NCI-H446 (cell line): Measurements from ENCODE around the gene VPS13D.
"Not testable (repeated sequence)": the region's sequence is repeated elsewhere in the genome, so short reads cannot be mapped to it uniquely, and the experiment has no call there.

Source experiments
- DNase-seq, 2 experiments: peaks; one replicate each; lab custom pipeline; 2025; lab: John Stamatoyannopoulos, UW

Gene VPS13D

GRCh38 chr1:12469493-12469892 lies 239.7 kb downstream of the VPS13D start:
- DNase-seq = no peak

- peak in 1 of 2 experiments; percentile 15 for DNase-seq
These were observed 240.2 kb downstream of the VPS13D start for GRCh38 chr1:12469990-12470389.

GRCh38 chr1:12470916-12471315 lies 241.1 kb downstream of the VPS13D start:
- DNase-seq = not testable (repeated sequence)

GRCh38 chr1:12472156-12472797 lies 242.4 kb downstream of the VPS13D start:
- DNase-seq = no peak

GRCh38 chr1:12472798-12473551 lies 243.1 kb downstream of the VPS13D start:
- DNase-seq = no peak

GRCh38 chr1:12473596-12474362 lies 243.9 kb downstream of the VPS13D start:
- DNase-seq = no peak

GRCh38 chr1:12475101-12475500 lies 245.3 kb downstream of the VPS13D start:
- no peak for DNase-seq

GRCh38 chr1:12475530-12475934 lies 245.7 kb downstream of the VPS13D start:
- DNase-seq = no peak

GRCh38 chr1:12475947-12476346 lies 246.1 kb downstream of the VPS13D start:
- DNase-seq = no peak

GRCh38 chr1:12477314-12477713 lies 247.5 kb downstream of the VPS13D start:
- DNase-seq = no peak

- DNase-seq = no peak
These were observed 248.2 kb downstream of the VPS13D start for GRCh38 chr1:12477936-12478611.

GRCh38 chr1:12478612-12478985 lies 248.8 kb downstream of the VPS13D start:
- DNase-seq = no peak

- no peak for DNase-seq
These were observed 249.5 kb downstream of the VPS13D start for GRCh38 chr1:12479311-12479710.

- no peak for DNase-seq
These were observed 250.2 kb downstream of the VPS13D start for GRCh38 chr1:12480041-12480440.

- no peak for DNase-seq
These were observed 251.0 kb downstream of the VPS13D start for GRCh38 chr1:12480748-12481362.

- DNase-seq = no peak
These were observed 252.1 kb downstream of the VPS13D start for GRCh38 chr1:12481928-12482327.

GRCh38 chr1:12482988-12483387 lies 253.2 kb downstream of the VPS13D start:
- DNase-seq = no peak

- no peak for DNase-seq
These were observed 255.6 kb downstream of the VPS13D start for GRCh38 chr1:12485231-12486058.

GRCh38 chr1:12486059-12486341 lies 256.2 kb downstream of the VPS13D start:
- no peak for DNase-seq

- DNase-seq = no peak
These were observed 256.7 kb downstream of the VPS13D start for GRCh38 chr1:12486401-12487005.

GRCh38 chr1:12487520-12487919 lies 257.7 kb downstream of the VPS13D start:
- DNase-seq = no peak
